Measurements from ENCODE around the gene MAP3K1. TPM values are rescaled to one million over a fixed set of nuclear protein-coding genes. Genes with fewer than 3 reads are reported as not detected.

Gene MAP3K1
- total RNA-seq, 3 donors from 2014 or later, result 18.2 to 19.1 (median 18.6) TPM

- Mint-ChIP-seq H3K4me3 (no peak overlapping the region), H3K27me3 (ENCODE audit: low read depth) (no peaks in the 10 kb centered on the region), H3K9me3 (no peaks in the 10 kb centered on the region), H3K36me3 (ENCODE audit: insufficient read depth) (peaks cover 22% of the 10 kb centered on the region), H3K4me1 (ENCODE audit: low read depth) (peaks cover 2% of the 10 kb centered on the region)
- ATAC-seq (no peak), DNase-seq (no peak)
These were observed 104.8 kb downstream of the MAP3K1 start for GRCh38 chr5:56919942-56920662.

- DNase-seq (no peak), ATAC-seq (no peak)
- no peaks in the 10 kb centered on the region for H3K9me3 Mint-ChIP-seq
- H3K4me3 Mint-ChIP-seq, result no peak overlapping the region
- peaks cover 2% of the 10 kb centered on the region for H3K4me1 Mint-ChIP-seq (ENCODE audit: low read depth)
- H3K27me3 Mint-ChIP-seq (ENCODE audit: low read depth), result no peaks in the 10 kb centered on the region
- peaks cover 39% of the 10 kb centered on the region for H3K36me3 Mint-ChIP-seq (ENCODE audit: insufficient read depth)
These were observed 107.6 kb downstream of the MAP3K1 start for GRCh38 chr5:56922922-56923321.

- Mint-ChIP-seq H3K27me3 (ENCODE audit: low read depth) (no peaks in the 10 kb centered on the region), H3K4me3 (no peak overlapping the region), H3K36me3 (ENCODE audit: insufficient read depth) (peaks cover 39% of the 10 kb centered on the region), H3K4me1 (ENCODE audit: low read depth) (no peaks in the 10 kb centered on the region), H3K9me3 (no peaks in the 10 kb centered on the region)
- ATAC-seq (no peak), DNase-seq (no peak)
These were observed 119.0 kb downstream of the MAP3K1 start for GRCh38 chr5:56934325-56934724.

- H3K27me3 Mint-ChIP-seq (ENCODE audit: low read depth), result no peaks in the 10 kb centered on the region
- no peak overlapping the region for H3K4me3 Mint-ChIP-seq
- no peaks in the 10 kb centered on the region for H3K9me3 Mint-ChIP-seq
- ATAC-seq, result no peak
- H3K36me3 Mint-ChIP-seq (ENCODE audit: insufficient read depth), result peaks cover 52% of the 10 kb centered on the region
- DNase-seq, result no peak
- no peaks in the 10 kb centered on the region for H3K4me1 Mint-ChIP-seq (ENCODE audit: low read depth)
These were observed 123.5 kb downstream of the MAP3K1 start for GRCh38 chr5:56938858-56939257.

- Mint-ChIP-seq H3K4me1 (ENCODE audit: low read depth) (no peaks in the 10 kb centered on the region), H3K9me3 (no peaks in the 10 kb centered on the region), H3K27me3 (ENCODE audit: low read depth) (no peaks in the 10 kb centered on the region), H3K36me3 (ENCODE audit: insufficient read depth) (peaks cover 49% of the 10 kb centered on the region), H3K4me3 (no peak overlapping the region)
- ATAC-seq, result no peak
- no peak for DNase-seq
These were observed 126.6 kb downstream of the MAP3K1 start for GRCh38 chr5:56941981-56942380.

Other genes starting within 250 kb of the MAP3K1 start
- 10 to 100 TPM in 1 of 3 donors, 1 to 10 TPM in 2; 2.7 to 10.5 (median 7.5) TPM for gene SETD9, start 94.0 kb downstream of the MAP3K1 start, total RNA-seq
- gene MIER3, start 136.6 kb downstream of the MAP3K1 start, total RNA-seq, result 10 to 100 TPM; 21.6 to 24.8 (median 21.9) TPM